Islet precursor cell (in vitro differentiated cells): ENCODE data around the gene EEFSEC.

ENCODE experiments used
- DNase-seq: peaks from one replicate; pipeline ENCODE4 v3.0.0-alpha.2; 2018

Gene EEFSEC

GRCh38 chr3:128456776-128457715, 303.8 kb downstream of the EEFSEC start:
- DNase-seq, result no peak

- no peak for DNase-seq
These were observed 304.7 kb downstream of the EEFSEC start for GRCh38 chr3:128457937-128458336.
